TTC549 (cell line): Measurements from ENCODE around the gene CKMT2.
"Not testable (repeated sequence)": the region's sequence is repeated elsewhere in the genome, so short reads cannot be mapped to it uniquely, and the experiment has no call there.

Experiments used
- FAIRE-seq: peaks from 2 replicates; lab custom pipeline; 2012; peaks lifted over from hg19 to GRCh38; lab: Jason Lieb, UNC

CKMT2 gene

GRCh38 chr5:81251922-81252321 lies 18.8 kb downstream of the CKMT2 start:
- no peak for FAIRE-seq

- FAIRE-seq: no peak
Measured at GRCh38 chr5:81252904-81253303, 19.8 kb downstream of the CKMT2 start.

GRCh38 chr5:81253875-81254274 lies 20.8 kb downstream of the CKMT2 start:
- FAIRE-seq: no peak

GRCh38 chr5:81254886-81255559 lies 21.9 kb downstream of the CKMT2 start:
- no peak for FAIRE-seq

- FAIRE-seq: no peak
Measured at GRCh38 chr5:81256766-81257165, 23.6 kb downstream of the CKMT2 start.

GRCh38 chr5:81262796-81263195 lies 29.7 kb downstream of the CKMT2 start:
- FAIRE-seq: not testable (repeated sequence)

GRCh38 chr5:81265101-81265500 lies 32.0 kb downstream of the CKMT2 start:
- no peak for FAIRE-seq

- FAIRE-seq: no peak
Measured at GRCh38 chr5:81268521-81269196, 35.5 kb downstream of the CKMT2 start.

- no peak for FAIRE-seq
Measured at GRCh38 chr5:81269751-81270393, 36.8 kb downstream of the CKMT2 start.

- FAIRE-seq: not testable (repeated sequence)
Measured at GRCh38 chr5:81270394-81271027, 37.4 kb downstream of the CKMT2 start.

- FAIRE-seq: no peak
Measured at GRCh38 chr5:81283976-81284375, 50.9 kb downstream of the CKMT2 start.

GRCh38 chr5:81286059-81286617 lies 53.0 kb downstream of the CKMT2 start:
- FAIRE-seq: no peak

- FAIRE-seq: no peak
Measured at GRCh38 chr5:81288021-81288433, 54.9 kb downstream of the CKMT2 start.

- no peak for FAIRE-seq
Measured at GRCh38 chr5:81290146-81290545, 57.0 kb downstream of the CKMT2 start.

- no peak for FAIRE-seq
Measured at GRCh38 chr5:81292130-81292529, 59.0 kb downstream of the CKMT2 start.

GRCh38 chr5:81294021-81294420 lies 60.9 kb downstream of the CKMT2 start:
- FAIRE-seq: not testable (repeated sequence)

GRCh38 chr5:81297531-81297930 lies 64.4 kb downstream of the CKMT2 start:
- no peak for FAIRE-seq

- no peak for FAIRE-seq
Measured at GRCh38 chr5:81300921-81301270, 67.8 kb downstream of the CKMT2 start.

- peak; percentile 29 for FAIRE-seq
Measured at GRCh38 chr5:81301271-81302015, 68.3 kb downstream of the CKMT2 start, which contains the start of gene ZCCHC9. TSS of gene ZCCHC9 (plus strand) at chr5:81301587. CDS start at chr5:81304758, 3,171 bp downstream.

GRCh38 chr5:81302596-81302995 lies 69.5 kb downstream of the CKMT2 start:
- no peak for FAIRE-seq

GRCh38 chr5:81303563-81303962 lies 70.4 kb downstream of the CKMT2 start:
- no peak for FAIRE-seq

GRCh38 chr5:81305785-81306184 lies 72.7 kb downstream of the CKMT2 start:
- no peak for FAIRE-seq
